ENCODE data around the gene CBX1. TPM values are rescaled to one million over a fixed set of nuclear protein-coding genes. Genes with fewer than 3 reads are reported as not detected.

CBX1 gene
- polyA plus RNA-seq, 2 of the 4 experiments (the other 2 are of a cell fraction): 84.4 to 173 TPM

GRCh38 chr17:48059125-48059668 lies 42.1 kb downstream of the CBX1 start (continued):
- TF ChIP-seq BCL3 (IDR thresholded peaks at IDR 0.05) (no peak), PHF8 (IDR thresholded peaks at IDR 0.05; ENCODE audit: borderline replicate concordance, low read depth) (no peak), CBX2 (IDR thresholded peaks at IDR 0.05; ENCODE audit: borderline replicate concordance, low read depth) (no peak), CBX8 (IDR thresholded peaks at IDR 0.05) (no peak), TP53 (CRISPR knock-in tag; IDR thresholded peaks at IDR 0.05) (no peak), FOSL2 (IDR thresholded peaks at IDR 0.05) (no peak), FOSL2 (CRISPR knock-in tag; IDR thresholded peaks at IDR 0.05) (no peak), NR3C1 (IDR thresholded peaks at IDR 0.05) (no peak)
- TF ChIP-seq, protein P1, sequence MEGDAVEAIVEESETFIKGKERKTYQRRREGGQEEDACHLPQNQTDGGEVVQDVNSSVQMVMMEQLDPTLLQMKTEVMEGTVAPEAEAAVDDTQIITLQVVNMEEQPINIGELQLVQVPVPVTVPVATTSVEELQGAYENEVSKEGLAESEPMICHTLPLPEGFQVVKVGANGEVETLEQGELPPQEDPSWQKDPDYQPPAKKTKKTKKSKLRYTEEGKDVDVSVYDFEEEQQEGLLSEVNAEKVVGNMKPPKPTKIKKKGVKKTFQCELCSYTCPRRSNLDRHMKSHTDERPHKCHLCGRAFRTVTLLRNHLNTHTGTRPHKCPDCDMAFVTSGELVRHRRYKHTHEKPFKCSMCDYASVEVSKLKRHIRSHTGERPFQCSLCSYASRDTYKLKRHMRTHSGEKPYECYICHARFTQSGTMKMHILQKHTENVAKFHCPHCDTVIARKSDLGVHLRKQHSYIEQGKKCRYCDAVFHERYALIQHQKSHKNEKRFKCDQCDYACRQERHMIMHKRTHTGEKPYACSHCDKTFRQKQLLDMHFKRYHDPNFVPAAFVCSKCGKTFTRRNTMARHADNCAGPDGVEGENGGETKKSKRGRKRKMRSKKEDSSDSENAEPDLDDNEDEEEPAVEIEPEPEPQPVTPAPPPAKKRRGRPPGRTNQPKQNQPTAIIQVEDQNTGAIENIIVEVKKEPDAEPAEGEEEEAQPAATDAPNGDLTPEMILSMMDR (IDR thresholded peaks at IDR 0.05): no peak
- TF ChIP-seq, protein P2, sequence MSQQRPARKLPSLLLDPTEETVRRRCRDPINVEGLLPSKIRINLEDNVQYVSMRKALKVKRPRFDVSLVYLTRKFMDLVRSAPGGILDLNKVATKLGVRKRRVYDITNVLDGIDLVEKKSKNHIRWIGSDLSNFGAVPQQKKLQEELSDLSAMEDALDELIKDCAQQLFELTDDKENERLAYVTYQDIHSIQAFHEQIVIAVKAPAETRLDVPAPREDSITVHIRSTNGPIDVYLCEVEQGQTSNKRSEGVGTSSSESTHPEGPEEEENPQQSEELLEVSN (IDR thresholded peaks at IDR 0.05; ENCODE audit: borderline replicate concordance, low read depth): no peak

DNA sequence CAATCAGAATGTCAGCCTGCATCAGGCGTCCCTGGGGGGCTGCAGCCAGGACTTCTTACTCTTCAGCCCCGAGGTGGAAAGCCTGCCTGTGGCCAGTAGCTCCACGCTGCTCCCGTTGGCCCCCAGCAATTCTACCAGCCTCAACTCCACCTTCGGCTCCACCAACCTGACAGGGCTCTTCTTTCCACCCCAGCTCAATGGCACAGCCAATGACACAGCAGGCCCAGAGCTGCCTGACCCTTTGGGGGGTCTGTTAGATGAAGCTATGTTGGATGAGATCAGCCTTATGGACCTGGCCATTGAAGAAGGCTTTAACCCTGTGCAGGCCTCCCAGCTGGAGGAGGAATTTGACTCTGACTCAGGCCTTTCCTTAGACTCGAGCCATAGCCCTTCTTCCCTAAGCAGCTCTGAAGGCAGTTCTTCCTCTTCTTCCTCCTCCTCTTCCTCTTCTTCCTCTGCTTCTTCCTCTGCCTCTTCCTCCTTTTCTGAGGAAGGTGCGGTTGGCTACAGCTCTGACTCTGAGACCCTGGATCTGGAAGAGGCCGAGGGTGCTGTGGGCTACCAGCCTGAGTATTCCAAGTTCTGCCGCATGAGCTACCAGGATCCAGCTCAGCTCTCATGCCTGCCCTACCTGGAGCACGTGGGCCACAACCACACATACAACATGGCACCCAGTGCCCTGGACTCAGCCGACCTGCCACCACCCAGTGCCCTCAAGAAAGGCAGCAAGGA lies 42.7 kb downstream of the CBX1 start:
- Histone ChIP-seq H3K4me1 (peaks cover 32% of the 10 kb centered on the region), H3K4me2 (no peak overlapping the region), H3K4me3 (no peak overlapping the region), H3K9me3 (no peaks in the 10 kb centered on the region), H3K27ac (no peak overlapping the region)
- no peak for DNase-seq (ENCODE audit: low read depth in 1 of 2, low spot score in 1 of 2)
- no peak for ATAC-seq
- POLR2A ChIA-PET: interaction anchor here (0.6 to 5.4 kb wide), 2 partner anchors 10 to 84 kb away, joined by 5 to 57 read pairs; partner anchors contain the start of gene NFE2L1
- CTCF ChIA-PET: interaction anchor here (0.7 to 46.6 kb wide), 7 partner anchors 11 to 289 kb away, joined by 3 to 1398 read pairs (median 4); partner anchors contain the start of genes COPZ2 and NFE2L1
- TF ChIP-seq ZC3H11A (IDR thresholded peaks at IDR 0.05): no peak
- no peak for TF ChIP-seq FOSB (CRISPR knock-in tag; IDR thresholded peaks at IDR 0.05)
- no peak for TF ChIP-seq BCL3 (IDR thresholded peaks at IDR 0.05)
- no peak for TF ChIP-seq HOXA7 (CRISPR knock-in tag; IDR thresholded peaks at IDR 0.05)
- no peak for TF ChIP-seq GATA3 (IDR thresholded peaks at IDR 0.05; ENCODE audit: borderline replicate concordance)
- no peak for TF ChIP-seq CHD2 (IDR thresholded peaks at IDR 0.05; ENCODE audit: low read length, partially characterized antibody)
- no peak for TF ChIP-seq KDM1A (IDR thresholded peaks at IDR 0.05; ENCODE audit: low read depth)
- TF ChIP-seq RFX5 (IDR thresholded peaks at IDR 0.05): no peak
- TF ChIP-seq, protein P3, sequence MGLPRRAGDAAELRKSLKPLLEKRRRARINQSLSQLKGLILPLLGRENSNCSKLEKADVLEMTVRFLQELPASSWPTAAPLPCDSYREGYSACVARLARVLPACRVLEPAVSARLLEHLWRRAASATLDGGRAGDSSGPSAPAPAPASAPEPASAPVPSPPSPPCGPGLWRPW (IDR thresholded peaks at IDR 0.05): no peak
- 91% methylated on average over 11 of the region's 11 CpGs for WGBS (ENCODE audit: missing lambda C conversion rate)
- no peak for FAIRE-seq

GRCh38 chr17:48057626-48058025 lies 43.7 kb downstream of the CBX1 start:
- no peak overlapping the region for H3K4me2 ChIP-seq
- H3K4me3 ChIP-seq: no peak overlapping the region
- WGBS (ENCODE audit: missing lambda C conversion rate): 86% methylated on average over 4 of the region's 4 CpGs
- H3K4me1 ChIP-seq: peaks cover 41% of the 10 kb centered on the region
- ChIA-PET POLR2A (interaction anchor here (5.4 kb wide), 1 partner anchor 9 kb away, joined by 57 read pairs; the partner anchor contains the start of gene NFE2L1), CTCF (interaction anchor here (0.8 to 46.6 kb wide), 6 partner anchors 10 to 55 kb away, joined by 3 to 1398 read pairs (median 6); partner anchors contain the start of genes COPZ2 and NFE2L1)
- DNase-seq (ENCODE audit: low read depth in 1 of 2, low spot score in 1 of 2): no peak
- no peak for FAIRE-seq
- ATAC-seq: no peak
- no peaks in the 10 kb centered on the region for H3K9me3 ChIP-seq
- TF ChIP-seq CHD4 (IDR thresholded peaks at IDR 0.05; ENCODE audit: borderline replicate concordance) (no peak), BCL3 (IDR thresholded peaks at IDR 0.05) (no peak), CBX2 (IDR thresholded peaks at IDR 0.05; ENCODE audit: borderline replicate concordance, low read depth) (no peak), MAFK (IDR thresholded peaks at IDR 0.05; ENCODE audit: partially characterized antibody) (no peak), MYC (IDR thresholded peaks at IDR 0.05; ENCODE audit: borderline replicate concordance, low read length) (no peak), MAZ (IDR thresholded peaks at IDR 0.05; ENCODE audit: borderline replicate concordance, low read depth, low read length) (no peak), ATOH8 (CRISPR knock-in tag; IDR thresholded peaks at IDR 0.05; ENCODE audit: low read depth) (no peak), HDAC2 (IDR thresholded peaks at IDR 0.05) (no peak), ZC3H11A (IDR thresholded peaks at IDR 0.05) (no peak), ZSCAN20 (CRISPR knock-in tag; IDR thresholded peaks at IDR 0.05) (no peak), HOXB13 (CRISPR knock-in tag; IDR thresholded peaks at IDR 0.05; ENCODE audit: low read depth) (no peak)
- no peak overlapping the region for H3K27ac ChIP-seq

Measured in A549 (cell line).